HepG2 (cell line): ENCODE measurements around the gene CTSA. TPM values are rescaled to one million over a fixed set of nuclear protein-coding genes. Genes with fewer than 3 reads are reported as not detected.

Source experiments
- CHD2 ChIP-seq: IDR thresholded peaks from 2 replicates; pipeline ENCODE4 v1.6.1; 2011; ENCODE audit warnings: low read depth, low read length, improper control_type of control experiment
- GZF1 ChIP-seq: sonication (generic); formaldehyde crosslinking; IDR thresholded peaks from 2 replicates; pipeline ENCODE4 v1.5.1; 2020; ENCODE audit warnings: mild to moderate bottlenecking, missing genetic modification reagents
- HOMEZ ChIP-seq: IDR thresholded peaks from 2 replicates; pipeline ENCODE4 v1.6.1; 2016; ENCODE audit warnings: low read depth
- ISL2 ChIP-seq: sonication (generic); formaldehyde crosslinking; IDR thresholded peaks from 2 replicates; pipeline ENCODE4 v1.5.0; 2020; ENCODE audit warnings: missing genetic modification reagents
- KMT2A ChIP-seq: sonication (generic); formaldehyde crosslinking; IDR thresholded peaks from 2 replicates; pipeline ENCODE4 v1.4.0; 2020; ENCODE audit warnings: missing genetic modification reagents
- NFIC ChIP-seq: IDR thresholded peaks from 2 replicates; pipeline ENCODE4 v1.6.1; 2012; ENCODE audit warnings: mild to moderate bottlenecking, low read length, inconsistent platforms
- PAX8 ChIP-seq: sonication (generic); formaldehyde crosslinking; IDR thresholded peaks from 2 replicates; pipeline ENCODE4 v1.8.0; 2022; ENCODE audit warnings: mild to moderate bottlenecking, missing genetic modification reagents, borderline replicate concordance
- SKIL ChIP-seq: sonication (generic); formaldehyde crosslinking; IDR thresholded peaks from 2 replicates; pipeline ENCODE4 v1.8.0; 2022; ENCODE audit warnings: missing genetic modification reagents, mild to moderate bottlenecking, moderate library complexity, borderline replicate concordance
- SRSF1 ChIP-seq: fragments of 200-400 bp; formaldehyde crosslinking; optimal IDR thresholded peaks from 2 replicates; pipeline ENCODE3; 2017; ENCODE audit warnings: mild to moderate bottlenecking, low read depth, low read length, moderate library complexity
- TAF1 ChIP-seq: sonication (generic); formaldehyde crosslinking; IDR thresholded peaks from 2 replicates; pipeline ENCODE4 v1.4.0; 2020; ENCODE audit warnings: missing genetic modification reagents
- TARDBP ChIP-seq: sonication (generic); formaldehyde crosslinking; IDR thresholded peaks from 2 replicates; pipeline ENCODE4 v1.8.0; 2022; ENCODE audit warnings: mild to moderate bottlenecking, missing genetic modification reagents
- TSC22D2 ChIP-seq: sonication (generic); formaldehyde crosslinking; IDR thresholded peaks from 2 replicates; pipeline ENCODE4 v1.5.1; 2020; ENCODE audit warnings: missing genetic modification reagents, mild to moderate bottlenecking, borderline replicate concordance
- UBTF ChIP-seq: sonication (generic); formaldehyde crosslinking; IDR thresholded peaks from 2 replicates; pipeline ENCODE4 v1.4.0; 2020; ENCODE audit warnings: mild to moderate bottlenecking, missing genetic modification reagents
- ZBTB14 ChIP-seq: sonication (generic); formaldehyde crosslinking; IDR thresholded peaks from 2 replicates; pipeline ENCODE4 v1.4.0; 2020; ENCODE audit warnings: missing genetic modification reagents
- ZFP36L1 ChIP-seq: sonication (generic); formaldehyde crosslinking; IDR thresholded peaks from 2 replicates; pipeline ENCODE4 v1.8.0; 2022; ENCODE audit warnings: mild to moderate bottlenecking, missing genetic modification reagents, moderate library complexity
- ZNF260 ChIP-seq: sonication (generic); formaldehyde crosslinking; IDR thresholded peaks from 2 replicates; pipeline ENCODE4 v1.4.0; 2020; ENCODE audit warnings: missing genetic modification reagents, low read depth, mild to moderate bottlenecking, borderline replicate concordance
- ZNF367 ChIP-seq: sonication (generic); formaldehyde crosslinking; IDR thresholded peaks from 2 replicates; pipeline ENCODE4 v1.4.0; 2020; ENCODE audit warnings: missing genetic modification reagents, borderline replicate concordance
- ZNF382 ChIP-seq: sonication (generic); formaldehyde crosslinking; IDR thresholded peaks from 2 replicates; pipeline ENCODE4 v1.5.0; 2020; ENCODE audit warnings: missing genetic modification reagents, mild to moderate bottlenecking, borderline replicate concordance
- ZNF446 ChIP-seq: sonication (generic); formaldehyde crosslinking; IDR thresholded peaks from 2 replicates; pipeline ENCODE4 v1.5.0; 2020; ENCODE audit warnings: mild to moderate bottlenecking, missing genetic modification reagents
- ZNF562 ChIP-seq: sonication (generic); formaldehyde crosslinking; IDR thresholded peaks from 2 replicates; pipeline ENCODE4 v1.8.0; 2022; ENCODE audit warnings: missing genetic modification reagents, borderline replicate concordance
- ZNF737 ChIP-seq: sonication (generic); formaldehyde crosslinking; IDR thresholded peaks from 2 replicates; pipeline ENCODE4 v1.5.0; 2020; ENCODE audit warnings: missing genetic modification reagents, mild to moderate bottlenecking, borderline replicate concordance
- ZNF850 ChIP-seq: sonication (generic); formaldehyde crosslinking; conservative IDR thresholded peaks from 2 replicates; pipeline ENCODE4 v1.9.0; 2021; ENCODE audit warnings: mild to moderate bottlenecking, missing genetic modification reagents
- polyA plus RNA-seq, 8 experiments: library from polyadenylated mRNA; depleted of rRNA in 3 of 8; stranded (reverse) in 7 of 8; unstranded in 1 of 8; fragments of >200 nt; fragmentation: Illumina TruSeq in 4 of 8; extraction: Trizol in 4 of 8; gene quantifications; 2 replicates each; pipeline versions ENCODE4 v1.2.1 to v1.2.3, GENCODE V29; 2011 to 2016; ENCODE audit warnings: low read depth in 4 of 8, missing spikeins in 1 of 8, mixed read lengths in 1 of 8; ENCODE audit not compliant: insufficient read depth in 1 of 8
- total RNA-seq, 5 experiments: library from RNA; depleted of rRNA; stranded (reverse); fragments of >200 nt; fragmentation: Illumina TruSeq; extraction: Trizol; gene quantifications; 2 replicates each; pipeline ENCODE4 v1.2.3, GENCODE V29; 2016; ENCODE audit warnings: low read depth in 1 of 5

Gene CTSA
- total and polyA plus RNA-seq, 2 of the 13 experiments (the other 11 are each of a cell fraction or from before 2014, with no cell fraction given) = 202 to 231 TPM

- TF ChIP-seq HOMEZ (CRISPR knock-in tag) (no peak), SRSF1 (no peak), ZNF382 (CRISPR knock-in tag) (no peak), NFIC (no peak), ZBTB14 (no peak), TSC22D2 (CRISPR knock-in tag) (no peak), ZNF260 (no peak), ZNF562 (CRISPR knock-in tag) (no peak), ZNF367 (CRISPR knock-in tag) (no peak), ISL2 (CRISPR knock-in tag) (no peak), GZF1 (CRISPR knock-in tag) (peak; percentile 62; the same call in 1 of the 2 replicates), TAF1 (CRISPR knock-in tag) (no peak), CHD2 (no peak), TARDBP (CRISPR knock-in tag) (0 out of 2 replicates have a peak, but pooled peaks have one; percentile 7), KMT2A (CRISPR knock-in tag) (no peak), ZNF850 (CRISPR knock-in tag) (no peak), ZFP36L1 (no peak), SKIL (0 out of 2 replicates have a peak, but pooled peaks have one; percentile 30), ZNF737 (CRISPR knock-in tag) (no peak), PAX8 (CRISPR knock-in tag) (no peak), UBTF (peak; percentile 23; the same call in 1 of the 2 replicates), ZNF446 (no peak)
Observed at GRCh38 chr20:45911486-45912343, 20.6 kb downstream of the CTSA start, which contains the start of gene PLTP (continued).
